B cell (primary cell): ENCODE measurements around the gene RNF19B. TPM values are rescaled to one million over a fixed set of nuclear protein-coding genes. Genes with fewer than 3 reads are reported as not detected.

ENCODE experiments used
- ATAC-seq: fragments of 200-7000 bp; cut with Tn5 transposase; one replicate; pipeline ENCODE4 v1.10.0; 2021; ENCODE audit warnings: low read depth, mild to moderate bottlenecking, moderate number of reproducible peaks, moderate library complexity
- CTCF ChIA-PET: fragments of 350-600 bp; sonication (Branson Sonifier 250); formaldehyde crosslinking; loops from one replicate; lab custom pipeline; 2021; ENCODE audit warnings: antibody characterized with exemption, inconsistent platforms; lab: Charles Lee
- POLR2A ChIA-PET: fragments of 350-600 bp; sonication (Branson Sonifier 250); formaldehyde crosslinking; loops from one replicate; lab custom pipeline; 2021; ENCODE audit warnings: antibody characterized with exemption; lab: Charles Lee
- DNase-seq: peaks from one replicate; pipeline ENCODE4 v3.0.0; 2013
- H2AFZ ChIP-seq: 2 replicates; pipeline ENCODE4 v1.6.1; 2012; ENCODE audit warnings: mild to moderate bottlenecking, low read depth, low read length; ENCODE audit not compliant: insufficient read depth, poor library complexity, severe bottlenecking
- H3K27ac ChIP-seq, 2 donors: 1 replicate in 1 of 2; 2 replicates in 1 of 2; pipeline ENCODE4 v1.5.1; 2012 to 2013; ENCODE audit warnings: low read length in 2 of 2, mild to moderate bottlenecking in 2 of 2, moderate library complexity in 1 of 2
- H3K27me3 ChIP-seq, 4 experiments: fragments of 200-600 bp in 1 of 4; sonication (generic) in 1 of 4; replicated peaks in 1 of 4; 1 replicate in 2 of 4; 2 replicates in 2 of 4; pipeline versions ENCODE4 v1.6.1 to v1.7.0; 2013 to 2016; ENCODE audit warnings: low read length in 3 of 4, mild to moderate bottlenecking in 2 of 4, mixed read lengths in 1 of 4, moderate library complexity in 1 of 4; ENCODE audit not compliant: insufficient read depth in 4 of 4, control insufficient read depth in 3 of 4; ENCODE audit errors: control extremely low read depth in 1 of 4
- H3K36me3 ChIP-seq, 2 experiments: replicated peaks in 1 of 2; 1 replicate in 1 of 2; 2 replicates in 1 of 2; pipeline versions ENCODE4 v1.6.1 to v1.7.1; 2013; ENCODE audit warnings: low read length in 1 of 2; ENCODE audit not compliant: insufficient read depth in 2 of 2, control insufficient read depth in 1 of 2; ENCODE audit errors: control extremely low read depth in 1 of 2, extremely low read depth in 1 of 2
- H3K4me1 ChIP-seq, 2 donors: fragments of 200-600 bp in 1 of 2; sonication (generic) in 1 of 2; 1 replicate in 1 of 2; 2 replicates in 1 of 2; pipeline versions ENCODE4 v1.5.1 to v1.6.1; 2013 to 2017; ENCODE audit warnings: low read length in 2 of 2; ENCODE audit not compliant: control insufficient read depth in 2 of 2, insufficient read depth in 2 of 2
- H3K4me2 ChIP-seq: replicated peaks from 2 replicates; pipeline ENCODE3; 2012; ENCODE audit warnings: mild to moderate bottlenecking, low read depth, low read length; ENCODE audit not compliant: poor library complexity, severe bottlenecking
- H3K4me3 ChIP-seq, 5 experiments: fragments of 200-600 bp in 1 of 5; sonication (generic) in 1 of 5; 1 replicate in 3 of 5; 2 replicates in 2 of 5; pipeline versions ENCODE4 v1.5.1 to v1.7.0; 2011 to 2016; ENCODE audit warnings: low read length in 4 of 5, mild to moderate bottlenecking in 4 of 5, low read depth in 2 of 5, control low read depth in 1 of 5, moderate library complexity in 1 of 5; ENCODE audit not compliant: insufficient read depth in 1 of 5; ENCODE audit errors: control extremely low read depth in 1 of 5, extremely low read depth in 1 of 5
- H3K79me2 ChIP-seq: fragments of 200-600 bp; sonication (generic); one replicate; pipeline ENCODE4 v1.6.0; 2016; ENCODE audit warnings: low read length; ENCODE audit not compliant: control insufficient read depth, insufficient read depth
- H3K9ac ChIP-seq: fragments of 200-600 bp; sonication (generic); 2 replicates; pipeline ENCODE4 v1.6.1; 2017; ENCODE audit warnings: mild to moderate bottlenecking, low read length, moderate library complexity
- H3K9me3 ChIP-seq, 3 donors: one replicate each; pipeline versions ENCODE4 v1.6.1 to v1.7.1; 2013; ENCODE audit warnings: low read length in 2 of 3; ENCODE audit not compliant: control insufficient read depth in 2 of 3, insufficient read depth in 1 of 3; ENCODE audit errors: control extremely low read depth in 1 of 3
- H4K20me1 ChIP-seq: 2 replicates; pipeline ENCODE4 v1.6.0; 2012; ENCODE audit warnings: mild to moderate bottlenecking, low read length; ENCODE audit not compliant: insufficient read depth, control insufficient read depth, poor library complexity, severe bottlenecking
- H3K27ac Mint-ChIP-seq: one replicate; pipeline ENCODE4 v1.8.0; 2021; ENCODE audit warnings: mixed read lengths
- H3K27me3 Mint-ChIP-seq: one replicate; pipeline ENCODE4 v1.8.0; 2021; ENCODE audit warnings: mixed read lengths
- H3K4me1 Mint-ChIP-seq: one replicate; pipeline ENCODE4 v1.8.0; 2021; ENCODE audit warnings: mixed read lengths
- H3K4me3 Mint-ChIP-seq: one replicate; pipeline ENCODE4 v1.8.0; 2021; ENCODE audit warnings: mixed read lengths
- H3K9me3 Mint-ChIP-seq: one replicate; pipeline ENCODE4 v1.8.0; 2022; ENCODE audit warnings: mixed read lengths; ENCODE audit not compliant: insufficient read depth
- EZH2 ChIP-seq: IDR thresholded peaks from 2 replicates; pipeline ENCODE4 v1.6.1; 2012; ENCODE audit warnings: borderline replicate concordance, low read depth, mild to moderate bottlenecking, moderate library complexity, low read length; ENCODE audit not compliant: insufficient read depth, poor library complexity, severe bottlenecking
- WGBS: methylation state at CpG from one replicate; pipeline ENCODE4 v1.1.5; 2013; ENCODE audit warnings: missing lambda C conversion rate; ENCODE audit not compliant: insufficient coverage; 5-methylcytosine and 5-hydroxymethylcytosine counted together
- intact Hi-C: fragments of 100-400 bp; cut with micrococcal nuclease; formaldehyde crosslinking; loops from one replicate; pipeline ENCODE4 v1.10.0; 2022
- polyA plus RNA-seq: library from polyadenylated mRNA; depleted of rRNA; stranded (reverse); fragments of >200 nt; gene quantifications from 2 replicates; pipeline ENCODE4 v1.2.3, GENCODE V29; 2012
- total RNA-seq, 2 donors: library from RNA; stranded (reverse); fragments of 120-200 nt in 1 of 2; gene quantifications; 1 replicate in 1 of 2; 2 replicates in 1 of 2; pipeline versions ENCODE4 v1.2.3 to v1.2.4, GENCODE V29; 2013 to 2022
- TF ChIP-seq, protein P1 (sequence below): fragments of 200-600 bp; IDR thresholded peaks from one replicate; pipeline ENCODE4 v1.8.0; 2022; ENCODE audit warnings: antibody characterized with exemption, mild to moderate bottlenecking

RNF19B gene
- total and polyA plus RNA-seq, 2 donors (not counting 1 experiment from before 2014, with no cell fraction given): 29.9 to 40.3 TPM

GRCh38 chr1:33010932-33011731 is 46.5 kb upstream of the RNF19B start:
- Histone ChIP-seq H3K4me1 (no peaks in the 10 kb centered on the region), H3K4me2 (no peak overlapping the region), H3K9ac (no peak overlapping the region), H3K4me3 (no peak overlapping the region), H3K36me3 (peaks cover 4 to 70% of the 10 kb centered on the region in 2 experiments), H3K27ac (no peak overlapping the region), H4K20me1 (no peaks in the 10 kb centered on the region), H3K27me3 (no peaks in the 10 kb centered on the region), H3K79me2 (no peaks in the 10 kb centered on the region), H2AFZ (no peak overlapping the region), H3K9me3 (no peaks in the 10 kb centered on the region)
- ChIA-PET POLR2A (no interaction called here), CTCF (interaction anchor here (0.6 kb wide), 1 partner anchor 243 kb away, joined by 3 read pairs; no protein-coding TSS in a partner anchor)
- intact Hi-C loops: no loop called here
- no peak for ATAC-seq
- Mint-ChIP-seq H3K4me1 (peaks cover 2% of the 10 kb centered on the region), H3K4me3 (no peak overlapping the region), H3K27me3 (no peaks in the 10 kb centered on the region), H3K9me3 (no peaks in the 10 kb centered on the region), H3K27ac (no peak overlapping the region)
- 94% methylated on average over 2 of the region's 5 CpGs for WGBS
- no peak for DNase-seq
- TF ChIP-seq EZH2: no peak
- TF ChIP-seq, protein P1, sequence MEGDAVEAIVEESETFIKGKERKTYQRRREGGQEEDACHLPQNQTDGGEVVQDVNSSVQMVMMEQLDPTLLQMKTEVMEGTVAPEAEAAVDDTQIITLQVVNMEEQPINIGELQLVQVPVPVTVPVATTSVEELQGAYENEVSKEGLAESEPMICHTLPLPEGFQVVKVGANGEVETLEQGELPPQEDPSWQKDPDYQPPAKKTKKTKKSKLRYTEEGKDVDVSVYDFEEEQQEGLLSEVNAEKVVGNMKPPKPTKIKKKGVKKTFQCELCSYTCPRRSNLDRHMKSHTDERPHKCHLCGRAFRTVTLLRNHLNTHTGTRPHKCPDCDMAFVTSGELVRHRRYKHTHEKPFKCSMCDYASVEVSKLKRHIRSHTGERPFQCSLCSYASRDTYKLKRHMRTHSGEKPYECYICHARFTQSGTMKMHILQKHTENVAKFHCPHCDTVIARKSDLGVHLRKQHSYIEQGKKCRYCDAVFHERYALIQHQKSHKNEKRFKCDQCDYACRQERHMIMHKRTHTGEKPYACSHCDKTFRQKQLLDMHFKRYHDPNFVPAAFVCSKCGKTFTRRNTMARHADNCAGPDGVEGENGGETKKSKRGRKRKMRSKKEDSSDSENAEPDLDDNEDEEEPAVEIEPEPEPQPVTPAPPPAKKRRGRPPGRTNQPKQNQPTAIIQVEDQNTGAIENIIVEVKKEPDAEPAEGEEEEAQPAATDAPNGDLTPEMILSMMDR: no peak

DNA sequence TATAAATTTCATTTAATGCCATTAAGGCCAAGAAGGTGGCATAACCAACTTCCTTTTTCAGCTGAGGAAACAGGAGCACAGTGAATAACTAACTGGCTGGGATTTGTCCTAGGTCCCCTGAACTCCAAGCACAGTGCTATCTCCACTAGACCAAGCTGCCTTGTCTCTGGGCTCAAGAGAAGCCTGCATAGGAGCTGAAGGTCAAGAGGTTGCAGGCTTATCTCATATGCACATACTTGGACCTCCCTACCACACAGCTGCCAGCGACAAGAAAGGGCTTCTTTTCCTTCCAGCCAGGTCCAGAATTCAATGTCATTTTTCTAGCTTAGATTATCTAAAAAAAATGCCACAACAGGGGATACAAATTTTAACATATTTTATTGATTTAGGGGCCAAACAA is 45.0 kb upstream of the RNF19B start:
- peaks cover 4 to 65% of the 10 kb centered on the region in 2 experiments for H3K36me3 ChIP-seq
- DNase-seq: no peak
- H3K9me3 ChIP-seq: no peaks in the 10 kb centered on the region
- Mint-ChIP-seq H3K27ac (no peak overlapping the region), H3K27me3 (no peaks in the 10 kb centered on the region), H3K9me3 (no peaks in the 10 kb centered on the region), H3K4me3 (no peak overlapping the region), H3K4me1 (peaks cover 2% of the 10 kb centered on the region)
- TF ChIP-seq, protein P1: no peak
- no peak for TF ChIP-seq EZH2
- POLR2A ChIA-PET: interaction anchor here (0.5 kb wide), 1 partner anchor 19 kb away, joined by 5 read pairs; no protein-coding TSS in a partner anchor
- CTCF ChIA-PET: interaction anchor here (1.0 to 6.9 kb wide), 6 partner anchors 14 to 264 kb away, joined by 3 to 205 read pairs (median 3); no protein-coding TSS in a partner anchor
- no peak overlapping the region for H3K4me3 ChIP-seq
- H3K4me1 ChIP-seq: no peaks in the 10 kb centered on the region
- no peaks in the 10 kb centered on the region for H3K79me2 ChIP-seq
- H2AFZ ChIP-seq: no peak overlapping the region
- no peaks in the 10 kb centered on the region for H3K27me3 ChIP-seq
- H3K27ac ChIP-seq: no peak overlapping the region
- H3K4me2 ChIP-seq: no peak overlapping the region
- no peak overlapping the region for H3K9ac ChIP-seq
- no peaks in the 10 kb centered on the region for H4K20me1 ChIP-seq
- ATAC-seq: no peak
- 60% methylated on average over 1 of the region's 1 CpG for WGBS
- intact Hi-C loops: no loop called here
